Colonic mucosa (tissue), 4 donors: ENCODE results near the gene SNX11. TPM values are rescaled to one million over a fixed set of nuclear protein-coding genes. Genes with fewer than 3 reads are reported as not detected.

Experiments
- DNase-seq: peaks from one replicate; pipeline ENCODE4 v3.0.0-alpha.2; 2020
- H3K27ac ChIP-seq: fragments of 200-600 bp; one replicate; pipeline ENCODE4 v1.8.0; 2021
- H3K27me3 ChIP-seq: fragments of 200-600 bp; one replicate; pipeline ENCODE4 v1.8.0; 2021
- H3K36me3 ChIP-seq: fragments of 200-600 bp; one replicate; pipeline ENCODE4 v1.8.0; 2021
- H3K4me1 ChIP-seq: fragments of 200-600 bp; one replicate; pipeline ENCODE4 v1.8.0; 2021; ENCODE audit warnings: mild to moderate bottlenecking
- H3K4me3 ChIP-seq: fragments of 200-600 bp; one replicate; pipeline ENCODE4 v1.8.0; 2021
- H3K9ac ChIP-seq, 2 donors: one replicate each; pipeline ENCODE4 v1.7.0; 2013; ENCODE audit warnings: control low read depth in 2 of 2, low read depth in 2 of 2, low read length in 2 of 2
- H3K9me3 ChIP-seq: fragments of 200-600 bp; one replicate; pipeline ENCODE4 v1.8.0; 2021
- intact Hi-C: fragments of 100-400 bp; cut with DNase I; formaldehyde crosslinking; loops from one replicate; pipeline ENCODE4 v1.14.1; 2022
- total RNA-seq, 2 donors: library from RNA; stranded (reverse); fragmentation: NEBNext Ultra II Directional in 1 of 2; extraction: Animal tissue kit (Norgen Biotek cat#: 25700) in 1 of 2; gene quantifications; one replicate each; pipeline ENCODE4 v1.2.1, GENCODE V29; 2021
- TF ChIP-seq, protein P1 (sequence below): fragments of 200-600 bp; IDR thresholded peaks from one replicate; pipeline ENCODE4 v1.8.0; 2022; ENCODE audit warnings: antibody characterized with exemption, mild to moderate bottlenecking
- donor health status: healthy.
- donor health status: DM: no; HTN: no; CAD: no.
- donor health status: DM: no; HTN: no; CAD: no.

The SNX11 gene
- total RNA-seq, 2 donors from 2014 or later = 18.7 to 24.4 TPM

- H3K4me1 ChIP-seq = no peaks in the 10 kb centered on the region
- peaks cover 4% of the 10 kb centered on the region for H3K36me3 ChIP-seq
- intact Hi-C loops = no loop called here
- TF ChIP-seq, protein P1, sequence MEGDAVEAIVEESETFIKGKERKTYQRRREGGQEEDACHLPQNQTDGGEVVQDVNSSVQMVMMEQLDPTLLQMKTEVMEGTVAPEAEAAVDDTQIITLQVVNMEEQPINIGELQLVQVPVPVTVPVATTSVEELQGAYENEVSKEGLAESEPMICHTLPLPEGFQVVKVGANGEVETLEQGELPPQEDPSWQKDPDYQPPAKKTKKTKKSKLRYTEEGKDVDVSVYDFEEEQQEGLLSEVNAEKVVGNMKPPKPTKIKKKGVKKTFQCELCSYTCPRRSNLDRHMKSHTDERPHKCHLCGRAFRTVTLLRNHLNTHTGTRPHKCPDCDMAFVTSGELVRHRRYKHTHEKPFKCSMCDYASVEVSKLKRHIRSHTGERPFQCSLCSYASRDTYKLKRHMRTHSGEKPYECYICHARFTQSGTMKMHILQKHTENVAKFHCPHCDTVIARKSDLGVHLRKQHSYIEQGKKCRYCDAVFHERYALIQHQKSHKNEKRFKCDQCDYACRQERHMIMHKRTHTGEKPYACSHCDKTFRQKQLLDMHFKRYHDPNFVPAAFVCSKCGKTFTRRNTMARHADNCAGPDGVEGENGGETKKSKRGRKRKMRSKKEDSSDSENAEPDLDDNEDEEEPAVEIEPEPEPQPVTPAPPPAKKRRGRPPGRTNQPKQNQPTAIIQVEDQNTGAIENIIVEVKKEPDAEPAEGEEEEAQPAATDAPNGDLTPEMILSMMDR = no peak
- no peaks in the 10 kb centered on the region for H3K27me3 ChIP-seq
- H3K27ac ChIP-seq = no peak overlapping the region
- H3K4me3 ChIP-seq = no peak overlapping the region
- DNase-seq = no peak
- no peaks in the 10 kb centered on the region for H3K9me3 ChIP-seq
- H3K9ac ChIP-seq = no peak overlapping the region
Observed at GRCh38 chr17:48123111-48123510, 15.5 kb downstream of the SNX11 start.

DNA sequence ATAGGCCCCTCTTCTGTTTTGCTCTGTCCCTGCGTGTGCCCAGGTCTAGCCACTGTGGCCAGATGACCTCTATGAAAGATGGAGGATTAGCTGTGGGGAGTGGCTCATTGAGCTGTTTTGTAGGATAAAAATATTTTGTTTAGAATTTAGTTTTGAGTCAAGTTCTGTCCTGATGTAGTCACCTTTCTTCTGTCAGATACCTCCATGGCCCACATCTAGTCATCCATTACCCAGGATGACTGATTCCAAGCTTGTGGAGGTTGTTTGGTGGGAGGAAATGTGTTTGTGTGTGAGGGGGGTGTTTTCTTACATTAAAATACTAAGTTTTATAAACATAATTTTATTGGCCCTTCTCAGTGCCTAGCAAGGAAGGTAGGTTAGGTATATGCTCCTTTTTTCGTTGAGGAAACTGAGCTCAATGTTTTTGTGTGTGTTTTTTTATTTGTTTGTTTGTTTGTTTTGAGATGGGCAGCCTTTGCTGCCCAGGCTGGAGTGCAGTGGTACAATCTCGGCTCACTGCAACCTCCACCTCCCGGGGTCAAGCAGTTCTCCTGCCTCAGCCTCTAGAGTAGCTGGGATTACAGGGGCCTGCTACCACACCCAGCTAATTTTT, 16.3 kb downstream of the SNX11 start:
- H3K4me3 ChIP-seq = no peak overlapping the region

GRCh38 chr17:48125829-48126531, 18.4 kb downstream of the SNX11 start:
- Histone ChIP-seq H3K27ac (no peak overlapping the region), H3K36me3 (peaks cover 4% of the 10 kb centered on the region), H3K4me1 (no peaks in the 10 kb centered on the region), H3K9ac (no peak overlapping the region), H3K4me3 (no peak overlapping the region), H3K27me3 (no peaks in the 10 kb centered on the region), H3K9me3 (no peaks in the 10 kb centered on the region)
- no peak for DNase-seq
- intact Hi-C loops = no loop called here
- TF ChIP-seq, protein P1 = no peak

More for the DNA sequence above, 16.3 kb downstream of the SNX11 start:
- Histone ChIP-seq H3K27ac (no peak overlapping the region), H3K9ac (no peak overlapping the region), H3K9me3 (no peaks in the 10 kb centered on the region), H3K4me1 (no peaks in the 10 kb centered on the region), H3K36me3 (peaks cover 4% of the 10 kb centered on the region), H3K27me3 (no peaks in the 10 kb centered on the region)
- TF ChIP-seq, protein P1 = no peak
- intact Hi-C loops = no loop called here
- DNase-seq = no peak

DNA sequence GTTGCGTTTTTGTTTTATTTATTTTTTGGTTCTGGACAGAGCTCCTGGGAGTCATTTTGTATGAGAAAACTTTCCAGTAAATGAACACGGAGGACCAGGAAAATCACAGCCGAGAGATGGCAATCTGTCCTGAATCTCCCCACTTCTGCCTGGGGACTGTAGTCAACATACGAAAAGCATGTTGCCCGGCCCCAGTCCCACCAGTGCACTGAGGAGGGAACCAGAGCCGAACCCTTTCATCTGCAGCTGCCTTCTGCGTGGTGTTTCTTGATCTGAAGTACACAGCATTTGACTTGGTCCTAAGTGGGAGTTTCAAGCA, 18.9 kb downstream of the SNX11 start:
- H3K9me3 ChIP-seq = no peaks in the 10 kb centered on the region
- H3K9ac ChIP-seq = no peak overlapping the region
- TF ChIP-seq, protein P1 = no peak
- H3K36me3 ChIP-seq = peaks cover 4% of the 10 kb centered on the region
- H3K4me3 ChIP-seq = no peak overlapping the region
- DNase-seq = no peak
- H3K4me1 ChIP-seq = no peaks in the 10 kb centered on the region
- no peak overlapping the region for H3K27ac ChIP-seq
- intact Hi-C loops = no loop called here
- H3K27me3 ChIP-seq = no peaks in the 10 kb centered on the region

- Histone ChIP-seq H3K4me3 (no peak overlapping the region), H3K27ac (no peak overlapping the region), H3K4me1 (no peaks in the 10 kb centered on the region), H3K27me3 (no peaks in the 10 kb centered on the region), H3K9me3 (no peaks in the 10 kb centered on the region), H3K36me3 (peaks cover 4% of the 10 kb centered on the region), H3K9ac (no peak overlapping the region)
- TF ChIP-seq, protein P1 = no peak
- DNase-seq = no peak
- intact Hi-C loops = no loop called here
Observed at GRCh38 chr17:48127371-48128051, 19.9 kb downstream of the SNX11 start.
